ENCODE measurements around the gene GCN1. TPM values are rescaled to one million over a fixed set of nuclear protein-coding genes. Genes with fewer than 3 reads are reported as not detected.
"Not testable (repeated sequence)": the region's sequence is repeated elsewhere in the genome, so short reads cannot be mapped to it uniquely, and the experiment has no call there.

Gene GCN1
- total and polyA plus RNA-seq, 10 donors: 10.4 to 131 (median 95.5) TPM

DNA sequence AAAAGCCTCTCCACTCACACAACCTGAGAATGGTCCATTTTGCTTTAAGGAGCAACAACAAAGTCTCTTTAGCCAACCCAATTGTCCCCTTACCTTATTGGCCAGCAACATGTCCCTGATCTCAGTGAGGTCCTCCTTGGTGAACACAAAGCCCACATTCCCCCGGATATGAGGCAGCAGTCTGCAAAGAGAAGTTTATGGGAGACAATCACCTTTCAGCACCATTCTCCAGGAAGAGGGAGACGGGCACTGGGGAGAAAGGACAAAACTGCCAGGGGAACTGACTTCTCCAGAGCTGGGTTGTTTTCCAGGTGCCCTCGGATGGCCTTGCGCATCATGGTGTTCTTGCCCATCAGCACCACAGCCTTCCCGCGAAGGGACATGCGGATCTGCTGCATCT is 4.5 kb upstream of the GCN1 start:
- 68 to 93% (median 74%) methylated on average over 7 of the region's 7 CpGs for WGBS, 5 donors
- H3K27me3 ChIP-seq (replicated peaks in 1 of 7): no peaks in the 10 kb centered on the region
- peak overlapping the region in 5 of 8 donors; percentile 21 to 96 (median 91) for H3K27ac ChIP-seq
- intact Hi-C loops (cut with DNase I; ENCODE audit: low total_unique reads): no loop called here
- peak overlapping the region in 5 of 8 donors; percentile 84 to 99 (median 99) for H3K4me3 ChIP-seq
- H3K36me3 ChIP-seq: peaks cover 0 to 45% (median 40%) of the 10 kb centered on the region in 6 donors
- TF ChIP-seq, protein P1, sequence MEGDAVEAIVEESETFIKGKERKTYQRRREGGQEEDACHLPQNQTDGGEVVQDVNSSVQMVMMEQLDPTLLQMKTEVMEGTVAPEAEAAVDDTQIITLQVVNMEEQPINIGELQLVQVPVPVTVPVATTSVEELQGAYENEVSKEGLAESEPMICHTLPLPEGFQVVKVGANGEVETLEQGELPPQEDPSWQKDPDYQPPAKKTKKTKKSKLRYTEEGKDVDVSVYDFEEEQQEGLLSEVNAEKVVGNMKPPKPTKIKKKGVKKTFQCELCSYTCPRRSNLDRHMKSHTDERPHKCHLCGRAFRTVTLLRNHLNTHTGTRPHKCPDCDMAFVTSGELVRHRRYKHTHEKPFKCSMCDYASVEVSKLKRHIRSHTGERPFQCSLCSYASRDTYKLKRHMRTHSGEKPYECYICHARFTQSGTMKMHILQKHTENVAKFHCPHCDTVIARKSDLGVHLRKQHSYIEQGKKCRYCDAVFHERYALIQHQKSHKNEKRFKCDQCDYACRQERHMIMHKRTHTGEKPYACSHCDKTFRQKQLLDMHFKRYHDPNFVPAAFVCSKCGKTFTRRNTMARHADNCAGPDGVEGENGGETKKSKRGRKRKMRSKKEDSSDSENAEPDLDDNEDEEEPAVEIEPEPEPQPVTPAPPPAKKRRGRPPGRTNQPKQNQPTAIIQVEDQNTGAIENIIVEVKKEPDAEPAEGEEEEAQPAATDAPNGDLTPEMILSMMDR (IDR thresholded peaks at IDR 0.05 in 8 of 11, conservative IDR thresholded peaks at IDR 0.05 in 3 of 11): no peak
- TF ChIP-seq POLR2A (IDR thresholded peaks at IDR 0.05) (no peak), POLR2AphosphoS5 (IDR thresholded peaks at IDR 0.05) (no peak)
- peaks cover 25 to 81% (median 67%) of the 10 kb centered on the region in 6 donors for H3K4me1 ChIP-seq
- H3K9me3 ChIP-seq: no peaks in the 10 kb centered on the region
- DNase-seq: no peak

DNA sequence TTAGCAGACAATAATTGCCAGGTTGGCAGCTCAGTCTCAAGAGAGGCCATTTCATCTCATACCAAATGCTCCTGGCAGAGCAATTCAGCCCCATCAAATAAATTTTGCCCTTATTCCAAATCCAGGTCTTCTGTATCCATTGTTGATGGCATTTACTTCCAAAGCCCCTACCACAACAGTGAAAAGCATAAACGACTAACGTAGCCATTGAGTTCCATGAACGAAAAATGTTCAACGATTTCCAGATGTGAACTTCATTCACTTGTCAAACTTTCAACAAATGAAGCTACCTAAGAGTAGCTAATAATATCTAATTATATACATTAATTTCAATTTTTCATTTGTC is 3.0 kb upstream of the GCN1 start:
- intact Hi-C loops (cut with DNase I; ENCODE audit: low total_unique reads): no loop called here
- no peak overlapping the region for H3K4me3 ChIP-seq
- WGBS, 5 donors: 76 to 92% (median 84%) methylated on average over 4 of the region's 4 CpGs

DNA sequence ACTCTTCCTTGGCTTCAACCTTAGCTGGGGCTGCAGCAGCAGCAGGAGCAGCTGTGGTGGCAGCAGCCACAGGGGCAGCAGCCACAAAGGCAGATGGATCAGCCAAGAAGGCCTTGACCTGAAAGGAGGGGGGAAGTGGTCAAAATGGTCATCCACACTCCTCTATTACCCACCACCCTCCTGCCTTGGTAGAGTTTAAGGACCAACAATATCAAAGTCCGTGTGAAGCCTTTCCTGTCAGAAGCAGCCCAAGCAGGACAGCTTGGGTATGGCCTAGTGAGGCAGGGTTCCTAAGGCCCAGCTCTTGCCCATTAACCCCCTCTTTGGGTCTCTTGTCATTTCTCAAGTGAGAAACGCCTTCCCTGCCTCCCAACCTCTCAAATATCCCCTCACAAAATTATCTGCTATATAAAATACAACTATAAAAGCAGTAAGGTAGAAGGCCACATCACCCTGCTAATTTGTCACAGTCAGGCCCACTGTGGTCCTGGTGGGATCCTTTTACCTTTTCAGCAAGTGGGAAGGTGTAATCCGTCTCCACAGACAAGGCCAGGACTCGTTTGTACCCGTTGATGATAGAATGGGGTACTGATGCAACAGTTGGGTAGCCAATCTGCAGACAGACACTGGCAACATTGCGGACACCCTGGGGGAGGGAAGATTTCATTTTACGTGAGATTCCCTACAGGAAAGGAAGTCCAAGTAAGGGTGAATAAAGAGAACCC is 2.5 kb upstream of the GCN1 start:
- H3K9me3 ChIP-seq; H3K4me3 ChIP-seq; intact Hi-C loops (cut with DNase I; ENCODE audit: low total_unique reads); DNase-seq; H3K27me3 ChIP-seq (replicated peaks in 1 of 7); H3K27ac ChIP-seq: not testable (repeated sequence)
- WGBS, 5 donors: 64 to 71% (median 70%) methylated on average over 7 of the region's 7 CpGs
- TF ChIP-seq POLR2AphosphoS5 (IDR thresholded peaks at IDR 0.05): peak in 2 of 3 donors; percentile 6 to 28
- Histone ChIP-seq H3K4me1 (peaks cover 35 to 92% (median 81%) of the 10 kb centered on the region in 6 donors), H3K36me3 (peaks cover 0 to 54% (median 40%) of the 10 kb centered on the region in 6 donors)

More for the DNA sequence above, 3.0 kb upstream of the GCN1 start:
- Histone ChIP-seq H3K36me3 (peaks cover 0 to 48% (median 40%) of the 10 kb centered on the region in 6 donors), H3K9me3 (no peaks in the 10 kb centered on the region), H3K27ac (no peak overlapping the region), H3K27me3 (replicated peaks in 1 of 7) (no peaks in the 10 kb centered on the region), H3K4me1 (peaks cover 35 to 92% (median 83%) of the 10 kb centered on the region in 6 donors)
- TF ChIP-seq, protein P1 (IDR thresholded peaks at IDR 0.05 in 8 of 11, conservative IDR thresholded peaks at IDR 0.05 in 3 of 11): no peak
- TF ChIP-seq POLR2AphosphoS5 (IDR thresholded peaks at IDR 0.05) (no peak), POLR2A (IDR thresholded peaks at IDR 0.05) (no peak)
- DNase-seq: no peak

DNA sequence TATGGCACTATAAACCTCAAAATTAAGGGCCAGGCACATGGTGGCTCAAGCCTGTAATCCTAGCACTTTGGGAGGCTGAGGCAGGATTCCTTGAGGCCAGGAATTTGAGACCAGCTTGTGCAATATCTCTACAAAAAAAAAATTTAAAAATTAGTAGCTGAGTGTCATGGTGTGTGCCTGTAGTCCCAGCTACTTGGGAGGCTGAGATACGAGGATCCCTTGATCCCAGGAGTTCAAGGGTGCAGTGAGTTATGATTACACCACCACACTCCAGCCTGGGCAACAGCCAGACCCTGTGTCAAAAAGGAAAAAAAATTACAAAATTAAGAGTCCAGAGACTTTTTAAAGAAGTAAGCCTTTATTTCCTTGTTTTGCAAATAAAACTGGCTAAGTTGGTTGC is 1.8 kb upstream of the GCN1 start:
- TF ChIP-seq, protein P1 (IDR thresholded peaks at IDR 0.05 in 8 of 11, conservative IDR thresholded peaks at IDR 0.05 in 3 of 11): no peak
- TF ChIP-seq POLR2A (IDR thresholded peaks at IDR 0.05): no peak
- no peak for TF ChIP-seq POLR2AphosphoS5 (IDR thresholded peaks at IDR 0.05)
- H3K4me3 ChIP-seq: no peak overlapping the region
- no peaks in the 10 kb centered on the region for H3K27me3 ChIP-seq (replicated peaks in 1 of 7)
- H3K36me3 ChIP-seq: peaks cover 0 to 60% (median 40%) of the 10 kb centered on the region in 6 donors
- no peak for DNase-seq
- WGBS, 5 donors: 47 to 71% (median 67%) methylated on average over 1 of the region's 1 CpG
- H3K4me1 ChIP-seq: peaks cover 35 to 94% (median 81%) of the 10 kb centered on the region in 6 donors
- peak overlapping the region in 3 of 8 donors; percentile 87 to 91 (median 90) for H3K27ac ChIP-seq
- no peaks in the 10 kb centered on the region for H3K9me3 ChIP-seq
- intact Hi-C loops (cut with DNase I; ENCODE audit: low total_unique reads): no loop called here

All from spleen (tissue), 11 donors.